Fibroblast of lung (primary cell): ENCODE measurements around the gene SAMD7.

Source experiments
- CTCF ChIP-seq, 2 donors: IDR thresholded peaks in 1 of 2; conservative IDR thresholded peaks in 1 of 2; 1 replicate in 1 of 2; 2 replicates in 1 of 2; pipeline ENCODE4 v1.5.1; 2011 to 2012; ENCODE audit warnings: low read length in 2 of 2, control low read depth in 1 of 2, inconsistent platforms in 1 of 2, low read depth in 1 of 2, mild to moderate bottlenecking in 1 of 2
- EZH2 ChIP-seq: IDR thresholded peaks from 2 replicates; pipeline ENCODE4 v1.5.1; 2012; ENCODE audit warnings: low read length, control low read depth, mild to moderate bottlenecking; ENCODE audit errors: missing control alignments

GRCh38 chr3:169980055-169980454, 68.7 kb downstream of the SAMD7 start:
- TF ChIP-seq CTCF (conservative IDR thresholded peaks at IDR 0.05 in 1 of 2, IDR thresholded peaks at IDR 0.05 in 1 of 2; ENCODE audit: low read depth in 1 of 2, low read length in 2 of 2) (no peak), EZH2 (no peak)
